Gastroesophageal sphincter (tissue), 3 donors: Measurements from ENCODE around the gene CGREF1.

Source experiments
- EP300 ChIP-seq: sonication (generic); formaldehyde crosslinking; IDR thresholded peaks from one replicate; pipeline ENCODE4 v1.6.1; 2017; ENCODE audit warnings: antibody characterized with exemption, mild to moderate bottlenecking
- POLR2A ChIP-seq, 2 donors: fragments of 450-650 bp; IDR thresholded peaks; one replicate each; pipeline ENCODE4 v1.6.1; 2017; ENCODE audit warnings: antibody characterized with exemption in 2 of 2, mild to moderate bottlenecking in 2 of 2, moderate library complexity in 1 of 2
- POLR2AphosphoS5 ChIP-seq: sonication (generic); formaldehyde crosslinking; IDR thresholded peaks from one replicate; pipeline ENCODE4 v1.6.1; 2017; ENCODE audit warnings: antibody characterized with exemption
- TF ChIP-seq, protein P1 (sequence below), 4 experiments: fragments of 200-600 bp in 2 of 4; fragments of 450-650 bp in 2 of 4; sonication (generic) in 1 of 4; IDR thresholded peaks; one replicate each; pipeline ENCODE4 v1.5.1; 2017 to 2019; ENCODE audit warnings: antibody characterized with exemption in 4 of 4, mild to moderate bottlenecking in 2 of 4, moderate library complexity in 2 of 4

DNA sequence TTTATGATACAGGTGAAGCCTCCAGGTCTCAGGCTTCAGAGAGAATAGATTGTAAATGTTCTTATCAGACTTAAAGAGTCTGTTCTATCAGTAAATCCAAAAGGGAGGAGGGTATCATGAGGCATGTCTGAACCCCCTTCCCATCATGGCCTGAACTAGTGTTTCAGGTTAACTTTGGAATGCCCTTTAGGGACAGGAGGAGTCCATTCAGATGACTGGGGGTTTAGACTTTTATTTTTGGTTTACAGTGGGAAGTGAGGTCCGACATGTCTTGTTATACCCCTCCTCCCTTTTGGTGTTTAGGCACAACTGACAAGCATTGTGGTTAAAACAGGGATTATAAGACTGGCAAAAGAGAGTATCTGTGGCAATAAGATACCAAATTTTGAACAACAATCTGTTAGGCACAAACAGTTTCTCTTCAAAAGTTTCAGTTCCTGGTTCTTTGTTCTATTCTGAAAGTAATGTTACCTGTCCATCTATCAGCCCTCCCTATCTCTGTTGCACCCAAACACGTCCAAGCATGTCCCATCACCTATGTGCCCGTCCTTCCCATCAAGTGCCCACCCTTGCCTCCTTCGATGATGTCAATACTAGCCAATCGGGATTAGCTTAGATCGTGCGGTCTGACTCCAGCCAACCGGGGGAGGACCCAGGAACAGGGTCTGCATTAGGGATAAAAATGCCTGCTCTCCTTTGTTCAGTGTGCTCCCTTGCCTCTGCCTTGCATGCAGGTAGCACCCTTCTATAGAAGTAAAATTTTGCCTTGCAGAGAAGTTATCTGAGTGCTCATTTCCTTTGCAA is 46.2 kb upstream of the CGREF1 start:
- TF ChIP-seq EP300 (no peak), POLR2AphosphoS5 (no peak), POLR2A (IDR thresholded peaks at IDR 0.05) (no peak)
- TF ChIP-seq, protein P1, sequence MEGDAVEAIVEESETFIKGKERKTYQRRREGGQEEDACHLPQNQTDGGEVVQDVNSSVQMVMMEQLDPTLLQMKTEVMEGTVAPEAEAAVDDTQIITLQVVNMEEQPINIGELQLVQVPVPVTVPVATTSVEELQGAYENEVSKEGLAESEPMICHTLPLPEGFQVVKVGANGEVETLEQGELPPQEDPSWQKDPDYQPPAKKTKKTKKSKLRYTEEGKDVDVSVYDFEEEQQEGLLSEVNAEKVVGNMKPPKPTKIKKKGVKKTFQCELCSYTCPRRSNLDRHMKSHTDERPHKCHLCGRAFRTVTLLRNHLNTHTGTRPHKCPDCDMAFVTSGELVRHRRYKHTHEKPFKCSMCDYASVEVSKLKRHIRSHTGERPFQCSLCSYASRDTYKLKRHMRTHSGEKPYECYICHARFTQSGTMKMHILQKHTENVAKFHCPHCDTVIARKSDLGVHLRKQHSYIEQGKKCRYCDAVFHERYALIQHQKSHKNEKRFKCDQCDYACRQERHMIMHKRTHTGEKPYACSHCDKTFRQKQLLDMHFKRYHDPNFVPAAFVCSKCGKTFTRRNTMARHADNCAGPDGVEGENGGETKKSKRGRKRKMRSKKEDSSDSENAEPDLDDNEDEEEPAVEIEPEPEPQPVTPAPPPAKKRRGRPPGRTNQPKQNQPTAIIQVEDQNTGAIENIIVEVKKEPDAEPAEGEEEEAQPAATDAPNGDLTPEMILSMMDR (IDR thresholded peaks at IDR 0.05) = no peak
